Measurements from ENCODE around the gene TANGO6. TPM values are rescaled to one million over a fixed set of nuclear protein-coding genes. Genes with fewer than 3 reads are reported as not detected.

Gene TANGO6
- total RNA-seq, 2 donors from 2014 or later = 9.6 to 15.3 TPM

- Mint-ChIP-seq H3K4me1 (no peaks in the 10 kb centered on the region), H3K9me3 (no peaks in the 10 kb centered on the region), H3K27me3 (ENCODE audit: insufficient read depth) (no peaks in the 10 kb centered on the region), H3K27ac (no peak overlapping the region), H3K4me3 (no peak overlapping the region), H3K36me3 (ENCODE audit: low read depth) (peaks cover 2% of the 10 kb centered on the region)
- no peak for DNase-seq
- no peak for TF ChIP-seq CTCF (conservative IDR thresholded peaks at IDR 0.05)
- H3K27ac ChIP-seq (ENCODE audit: low read depth, low read length) = no peak overlapping the region
- no peaks in the 10 kb centered on the region for H3K36me3 ChIP-seq (ENCODE audit: control insufficient read depth, insufficient read depth, low read length)
- H3K4me3 ChIP-seq (ENCODE audit: low read length) = no peak overlapping the region
- no peak overlapping the region for H3K9ac ChIP-seq (ENCODE audit: extremely low read depth, low read length, poor library complexity, severe bottlenecking)
- H3K27me3 ChIP-seq (ENCODE audit: control insufficient read depth, insufficient read depth, low read length, poor library complexity, severe bottlenecking) = no peaks in the 10 kb centered on the region
- no peaks in the 10 kb centered on the region for H3K4me1 ChIP-seq (ENCODE audit: control insufficient read depth, insufficient read depth, low read length)
- no peaks in the 10 kb centered on the region for H3K9me3 ChIP-seq (ENCODE audit: control insufficient read depth, low read length)
These were observed 192.0 kb downstream of the TANGO6 start for GRCh38 chr16:69035375-69035774.

- H3K9me3 Mint-ChIP-seq = peaks cover 2% of the 10 kb centered on the region
- WGBS, 2 experiments (ENCODE audit: insufficient coverage in 1 of 2, insufficient read length in 1 of 2) = 93% methylated on average over 9 to 12 of the region's 12 CpGs
These were observed 193.2 kb downstream of the TANGO6 start for GRCh38 chr16:69036399-69037091.

GRCh38 chr16:69037373-69038160 is 194.2 kb downstream of the TANGO6 start:
- H3K27me3 ChIP-seq (ENCODE audit: control insufficient read depth, insufficient read depth, low read length, poor library complexity, severe bottlenecking) = no peaks in the 10 kb centered on the region
- H3K4me1 Mint-ChIP-seq = no peaks in the 10 kb centered on the region
- DNase-seq = no peak
- WGBS, 2 experiments (ENCODE audit: insufficient coverage in 1 of 2, insufficient read length in 1 of 2) = 96 to 97% methylated on average over 6 of the region's 6 CpGs
- no peak overlapping the region for H3K9ac ChIP-seq (ENCODE audit: extremely low read depth, low read length, poor library complexity, severe bottlenecking)
- peaks cover 10% of the 10 kb centered on the region for H3K9me3 ChIP-seq (ENCODE audit: control insufficient read depth, low read length)
- peaks cover 6% of the 10 kb centered on the region for H3K36me3 ChIP-seq (ENCODE audit: control insufficient read depth, insufficient read depth, low read length)
- no peak overlapping the region for H3K4me3 ChIP-seq (ENCODE audit: low read length)
- H3K27ac ChIP-seq (ENCODE audit: low read depth, low read length) = no peak overlapping the region
- no peaks in the 10 kb centered on the region for H3K27me3 Mint-ChIP-seq (ENCODE audit: insufficient read depth)
- peaks cover 10% of the 10 kb centered on the region for H3K9me3 Mint-ChIP-seq
- H3K4me1 ChIP-seq (ENCODE audit: control insufficient read depth, insufficient read depth, low read length) = no peaks in the 10 kb centered on the region
- H3K4me3 Mint-ChIP-seq = no peak overlapping the region
- no peak for TF ChIP-seq CTCF (conservative IDR thresholded peaks at IDR 0.05)
- no peak overlapping the region for H3K27ac Mint-ChIP-seq
- H3K36me3 Mint-ChIP-seq (ENCODE audit: low read depth) = peaks cover 14% of the 10 kb centered on the region

More at GRCh38 chr16:69036399-69037091, 193.2 kb downstream of the TANGO6 start:
- peaks cover 3% of the 10 kb centered on the region for H3K36me3 ChIP-seq (ENCODE audit: control insufficient read depth, insufficient read depth, low read length)
- H3K27ac ChIP-seq (ENCODE audit: low read depth, low read length) = no peak overlapping the region
- Mint-ChIP-seq H3K4me1 (no peaks in the 10 kb centered on the region), H3K27ac (no peak overlapping the region), H3K27me3 (ENCODE audit: insufficient read depth) (no peaks in the 10 kb centered on the region), H3K36me3 (ENCODE audit: low read depth) (peaks cover 10% of the 10 kb centered on the region), H3K4me3 (no peak overlapping the region)
- no peak overlapping the region for H3K9ac ChIP-seq (ENCODE audit: extremely low read depth, low read length, poor library complexity, severe bottlenecking)
- no peaks in the 10 kb centered on the region for H3K27me3 ChIP-seq (ENCODE audit: control insufficient read depth, insufficient read depth, low read length, poor library complexity, severe bottlenecking)
- no peak for DNase-seq
- H3K4me1 ChIP-seq (ENCODE audit: control insufficient read depth, insufficient read depth, low read length) = no peaks in the 10 kb centered on the region
- TF ChIP-seq CTCF (conservative IDR thresholded peaks at IDR 0.05) = no peak
- no peak overlapping the region for H3K4me3 ChIP-seq (ENCODE audit: low read length)
- H3K9me3 ChIP-seq (ENCODE audit: control insufficient read depth, low read length) = peaks cover 3% of the 10 kb centered on the region
